NCI-H2107 treated with DMSO at 0.1 percent for 48 hours (cell line): Measurements from ENCODE around the gene C10orf67.
"Not testable (repeated sequence)": the region's sequence is repeated elsewhere in the genome, so short reads cannot be mapped to it uniquely, and the experiment has no call there.

Source experiments
- DNase-seq: peaks from one replicate; lab custom pipeline; 2025; ENCODE audit not compliant: unreplicated experiment; lab: John Stamatoyannopoulos, UW

C10orf67 gene

GRCh38 chr10:23362879-23363792, 18.5 kb upstream of the C10orf67 start:
- DNase-seq: no peak

GRCh38 chr10:23362069-23362830, 17.7 kb upstream of the C10orf67 start:
- no peak for DNase-seq

GRCh38 chr10:23361665-23362064, 17.1 kb upstream of the C10orf67 start:
- DNase-seq: no peak

GRCh38 chr10:23359692-23360380, 15.2 kb upstream of the C10orf67 start:
- no peak for DNase-seq

- no peak for DNase-seq
Observed at GRCh38 chr10:23358357-23358756, 13.8 kb upstream of the C10orf67 start.

- no peak for DNase-seq
Observed at GRCh38 chr10:23354630-23355279, 10.2 kb upstream of the C10orf67 start.

- DNase-seq: no peak
Observed at GRCh38 chr10:23351926-23352519, 7.4 kb upstream of the C10orf67 start.

- DNase-seq: not testable (repeated sequence)
Observed at GRCh38 chr10:23350706-23351105, 6.1 kb upstream of the C10orf67 start.

GRCh38 chr10:23345861-23346260, 1.3 kb upstream of the C10orf67 start:
- peak; percentile 6 for DNase-seq

GRCh38 chr10:23343591-23344240, 881 bp downstream of the C10orf67 start:
- DNase-seq: no peak

- no peak for DNase-seq
Observed at GRCh38 chr10:23342213-23342884, 2.2 kb downstream of the C10orf67 start.

- no peak for DNase-seq
Observed at GRCh38 chr10:23341004-23341403, 3.6 kb downstream of the C10orf67 start.

- no peak for DNase-seq
Observed at GRCh38 chr10:23340354-23340753, 4.2 kb downstream of the C10orf67 start.

- DNase-seq: no peak
Observed at GRCh38 chr10:23338886-23339285, 5.7 kb downstream of the C10orf67 start.

GRCh38 chr10:23338155-23338828, 6.3 kb downstream of the C10orf67 start:
- DNase-seq: no peak

GRCh38 chr10:23337616-23338015, 7.0 kb downstream of the C10orf67 start:
- no peak for DNase-seq

- no peak for DNase-seq
Observed at GRCh38 chr10:23331567-23332301, 12.9 kb downstream of the C10orf67 start.

- DNase-seq: no peak
Observed at GRCh38 chr10:23330948-23331347, 13.6 kb downstream of the C10orf67 start.
